Progenitor cell of endocrine pancreas (in vitro differentiated cells): ENCODE results near the gene NRCAM. TPM values are rescaled to one million over a fixed set of nuclear protein-coding genes. Genes with fewer than 3 reads are reported as not detected.

ENCODE experiments used
- DNase-seq: peaks from one replicate; pipeline ENCODE4 v3.0.0; 2021; ENCODE audit warnings: low spot score; ENCODE audit not compliant: unreplicated experiment
- H3K27ac Mint-ChIP-seq: 2 replicates; pipeline ENCODE4 v1.8.0; 2021; ENCODE audit warnings: mild to moderate bottlenecking, moderate library complexity, mixed read lengths
- H3K27me3 Mint-ChIP-seq: 2 replicates; pipeline ENCODE4 v1.8.0; 2021; ENCODE audit warnings: mixed read lengths
- H3K36me3 Mint-ChIP-seq: 2 replicates; pipeline ENCODE4 v1.8.0; 2022; ENCODE audit warnings: mixed read lengths; ENCODE audit not compliant: insufficient read depth
- H3K4me1 Mint-ChIP-seq: 2 replicates; pipeline ENCODE4 v1.8.0; 2021; ENCODE audit warnings: low read depth, mixed read lengths
- H3K4me3 Mint-ChIP-seq: 2 replicates; pipeline ENCODE4 v1.8.0; 2021; ENCODE audit warnings: low read depth, mild to moderate bottlenecking, moderate library complexity, mixed read lengths
- H3K9me3 Mint-ChIP-seq: 2 replicates; pipeline ENCODE4 v1.8.0; 2021; ENCODE audit warnings: low read depth, mixed read lengths
- total RNA-seq: library from RNA; stranded (reverse); gene quantifications from 2 replicates; pipeline ENCODE4 v1.2.1, GENCODE V29; 2021
- TF ChIP-seq, protein P1 (sequence below): fragments of 200-600 bp; sonication (generic); IDR thresholded peaks from one replicate; pipeline ENCODE4 v1.5.0; 2021; ENCODE audit warnings: antibody characterized with exemption, mild to moderate bottlenecking; ENCODE audit not compliant: unreplicated experiment

The NRCAM gene
- total RNA-seq, 1 donor from 2014 or later: 19.9 TPM

- DNase-seq: no peak
- TF ChIP-seq, protein P1, sequence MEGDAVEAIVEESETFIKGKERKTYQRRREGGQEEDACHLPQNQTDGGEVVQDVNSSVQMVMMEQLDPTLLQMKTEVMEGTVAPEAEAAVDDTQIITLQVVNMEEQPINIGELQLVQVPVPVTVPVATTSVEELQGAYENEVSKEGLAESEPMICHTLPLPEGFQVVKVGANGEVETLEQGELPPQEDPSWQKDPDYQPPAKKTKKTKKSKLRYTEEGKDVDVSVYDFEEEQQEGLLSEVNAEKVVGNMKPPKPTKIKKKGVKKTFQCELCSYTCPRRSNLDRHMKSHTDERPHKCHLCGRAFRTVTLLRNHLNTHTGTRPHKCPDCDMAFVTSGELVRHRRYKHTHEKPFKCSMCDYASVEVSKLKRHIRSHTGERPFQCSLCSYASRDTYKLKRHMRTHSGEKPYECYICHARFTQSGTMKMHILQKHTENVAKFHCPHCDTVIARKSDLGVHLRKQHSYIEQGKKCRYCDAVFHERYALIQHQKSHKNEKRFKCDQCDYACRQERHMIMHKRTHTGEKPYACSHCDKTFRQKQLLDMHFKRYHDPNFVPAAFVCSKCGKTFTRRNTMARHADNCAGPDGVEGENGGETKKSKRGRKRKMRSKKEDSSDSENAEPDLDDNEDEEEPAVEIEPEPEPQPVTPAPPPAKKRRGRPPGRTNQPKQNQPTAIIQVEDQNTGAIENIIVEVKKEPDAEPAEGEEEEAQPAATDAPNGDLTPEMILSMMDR: no peak
These were observed 19.3 kb downstream of the NRCAM start for GRCh38 chr7:108436906-108437305.

GRCh38 chr7:108434010-108434409 lies 22.2 kb downstream of the NRCAM start:
- peaks cover 9% of the 10 kb centered on the region for H3K9me3 Mint-ChIP-seq
- H3K27ac Mint-ChIP-seq: peak overlapping the region; percentile 92
- H3K36me3 Mint-ChIP-seq: peaks cover 6% of the 10 kb centered on the region
- TF ChIP-seq, protein P1: no peak
- H3K4me1 Mint-ChIP-seq: peaks cover 35% of the 10 kb centered on the region
- H3K27me3 Mint-ChIP-seq: no peaks in the 10 kb centered on the region
- no peak for DNase-seq
- no peak overlapping the region for H3K4me3 Mint-ChIP-seq

More at GRCh38 chr7:108436906-108437305, 19.3 kb downstream of the NRCAM start:
- H3K27me3 Mint-ChIP-seq: no peaks in the 10 kb centered on the region
- no peak overlapping the region for H3K4me3 Mint-ChIP-seq
- H3K27ac Mint-ChIP-seq: no peak overlapping the region
- H3K36me3 Mint-ChIP-seq: peaks cover 6% of the 10 kb centered on the region
- peaks cover 24% of the 10 kb centered on the region for H3K4me1 Mint-ChIP-seq
- H3K9me3 Mint-ChIP-seq: peaks cover 9% of the 10 kb centered on the region

- no peak for DNase-seq
- Mint-ChIP-seq H3K9me3 (peaks cover 9% of the 10 kb centered on the region), H3K27ac (no peak overlapping the region), H3K4me1 (peaks cover 44% of the 10 kb centered on the region), H3K4me3 (no peak overlapping the region), H3K27me3 (no peaks in the 10 kb centered on the region), H3K36me3 (peaks cover 6% of the 10 kb centered on the region)
- TF ChIP-seq, protein P1: no peak
These were observed 25.1 kb downstream of the NRCAM start for GRCh38 chr7:108431099-108431498.

DNA sequence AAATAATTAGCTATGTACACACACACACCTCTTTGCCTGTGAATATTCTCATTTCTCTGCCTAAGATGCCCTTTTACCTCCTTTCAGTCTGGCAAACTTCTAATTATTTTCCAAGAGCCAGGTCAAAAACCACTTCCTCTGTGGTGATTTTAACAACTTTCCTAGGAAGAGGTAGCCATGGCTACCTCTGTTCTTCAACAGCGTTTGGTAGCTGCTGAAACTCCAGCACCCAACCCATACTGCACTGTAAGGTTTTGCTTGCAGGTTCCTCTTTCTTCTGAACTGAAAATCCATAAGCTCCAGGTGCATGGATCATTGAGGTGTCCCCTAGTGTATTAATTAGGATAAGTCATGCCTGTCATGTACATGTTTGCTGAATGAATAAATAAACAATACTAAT lies 25.6 kb downstream of the NRCAM start:
- peaks cover 44% of the 10 kb centered on the region for H3K4me1 Mint-ChIP-seq

DNA sequence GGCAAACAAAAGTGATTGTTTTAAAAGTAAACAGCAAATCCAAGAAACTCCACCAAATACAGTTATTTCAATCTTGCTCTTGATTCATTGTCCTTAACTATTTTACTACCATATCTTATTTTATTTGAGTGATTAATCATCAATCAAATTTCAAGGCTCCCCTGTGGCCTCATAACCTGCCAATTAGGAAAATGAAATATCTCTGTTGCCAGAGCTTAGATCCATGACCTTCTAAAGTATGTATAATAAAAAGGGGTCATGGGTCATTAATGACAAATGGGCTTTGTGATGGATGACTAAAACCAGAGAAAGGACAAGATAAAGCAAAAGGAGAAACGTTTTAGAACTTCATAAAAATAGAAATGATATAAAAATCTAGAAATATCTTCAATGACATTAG lies 28.5 kb downstream of the NRCAM start:
- peaks cover 2% of the 10 kb centered on the region for H3K9me3 Mint-ChIP-seq

More for the DNA sequence above, 25.6 kb downstream of the NRCAM start:
- no peak for DNase-seq
- Mint-ChIP-seq H3K4me3 (no peak overlapping the region), H3K27me3 (no peaks in the 10 kb centered on the region), H3K9me3 (peaks cover 9% of the 10 kb centered on the region), H3K27ac (no peak overlapping the region), H3K36me3 (peaks cover 6% of the 10 kb centered on the region)
- TF ChIP-seq, protein P1: no peak

More for the DNA sequence above, 28.5 kb downstream of the NRCAM start:
- H3K4me1 Mint-ChIP-seq: peaks cover 26% of the 10 kb centered on the region
- H3K4me3 Mint-ChIP-seq: no peak overlapping the region
- TF ChIP-seq, protein P1: no peak
- DNase-seq: no peak
- H3K27ac Mint-ChIP-seq: no peak overlapping the region
- no peaks in the 10 kb centered on the region for H3K27me3 Mint-ChIP-seq
- H3K36me3 Mint-ChIP-seq: no peaks in the 10 kb centered on the region
